ENCODE data around the gene RAC3. TPM values are rescaled to one million over a fixed set of nuclear protein-coding genes. Genes with fewer than 3 reads are reported as not detected.

The RAC3 gene
- total RNA-seq, 4 donors from 2014 or later: 2.6 to 11.1 (median 5.0) TPM

GRCh38 chr17:82016061-82016874 lies 15.2 kb upstream of the RAC3 start:
- Histone ChIP-seq H3K4me3 (no peak overlapping the region), H3K27ac (no peak overlapping the region), H3K36me3 (no peaks in the 10 kb centered on the region), H3K4me1 (peaks cover 4 to 19% (median 13%) of the 10 kb centered on the region in 4 donors), H3K9me3 (no peaks in the 10 kb centered on the region), H3K27me3 (no peaks in the 10 kb centered on the region)
- intact Hi-C loops (cut with DNase I; ENCODE audit: low total_unique reads) (no loop called here), in situ Hi-C loops (cut with MboI; ENCODE audit: low pct_ligation_motif_present in 1 of 4, low pct_unique_long_range_greater_than_20kb in 1 of 4, low sequenced_read_pairs in 3 of 4) (no loop called here)
- 89% methylated on average over 27 of the region's 28 CpGs; no CpG with 5 or more reads in 1 of the 2 donors for WGBS, 2 donors (ENCODE audit: low coverage in 1 of 2)
- no peak for DNase-seq
- TF ChIP-seq POLR2A (IDR thresholded peaks at IDR 0.05): no peak
- TF ChIP-seq POLR2AphosphoS5 (IDR thresholded peaks at IDR 0.05): no peak
- TF ChIP-seq CTCF (IDR thresholded peaks at IDR 0.05): no peak
- TF ChIP-seq EP300 (IDR thresholded peaks at IDR 0.05; ENCODE audit: low read depth): no peak

GRCh38 chr17:82016875-82017459 lies 14.5 kb upstream of the RAC3 start:
- in situ Hi-C loops (cut with MboI; ENCODE audit: low pct_ligation_motif_present in 1 of 4, low pct_unique_long_range_greater_than_20kb in 1 of 4, low sequenced_read_pairs in 3 of 4): no loop called here

GRCh38 chr17:82017612-82018151 lies 13.8 kb upstream of the RAC3 start:
- Histone ChIP-seq H3K36me3 (no peaks in the 10 kb centered on the region), H3K27ac (no peak overlapping the region), H3K4me3 (no peak overlapping the region), H3K27me3 (no peaks in the 10 kb centered on the region), H3K4me1 (peaks cover 13 to 28% (median 24%) of the 10 kb centered on the region in 4 donors), H3K9me3 (no peaks in the 10 kb centered on the region)
- in situ Hi-C loops (cut with MboI; ENCODE audit: low pct_ligation_motif_present in 1 of 4, low pct_unique_long_range_greater_than_20kb in 1 of 4, low sequenced_read_pairs in 3 of 4): no loop called here
- intact Hi-C loops (cut with DNase I; ENCODE audit: low total_unique reads): no loop called here
- no peak for DNase-seq
- WGBS, 2 donors (ENCODE audit: low coverage in 1 of 2): 73% methylated on average over 13 of the region's 13 CpGs; no CpG with 5 or more reads in 1 of the 2 donors
- TF ChIP-seq POLR2AphosphoS5 (IDR thresholded peaks at IDR 0.05): no peak
- no peak for TF ChIP-seq EP300 (IDR thresholded peaks at IDR 0.05; ENCODE audit: low read depth)
- no peak for TF ChIP-seq CTCF (IDR thresholded peaks at IDR 0.05)
- no peak for TF ChIP-seq POLR2A (IDR thresholded peaks at IDR 0.05)

More at GRCh38 chr17:82016875-82017459, 14.5 kb upstream of the RAC3 start:
- TF ChIP-seq POLR2A (IDR thresholded peaks at IDR 0.05) (no peak), POLR2AphosphoS5 (IDR thresholded peaks at IDR 0.05) (no peak), CTCF (IDR thresholded peaks at IDR 0.05) (no peak)
- H3K9me3 ChIP-seq: no peaks in the 10 kb centered on the region
- DNase-seq: no peak
- peaks cover 11 to 26% (median 20%) of the 10 kb centered on the region in 4 donors for H3K4me1 ChIP-seq
- intact Hi-C loops (cut with DNase I; ENCODE audit: low total_unique reads): no loop called here
- no peaks in the 10 kb centered on the region for H3K36me3 ChIP-seq
- 70 to 85% methylated on average over 2 to 24 of the region's 24 CpGs for WGBS, 2 donors (ENCODE audit: low coverage in 1 of 2)
- H3K27ac ChIP-seq: no peak overlapping the region
- H3K4me3 ChIP-seq: no peak overlapping the region
- no peaks in the 10 kb centered on the region for H3K27me3 ChIP-seq

Measured in transverse colon (tissue), 4 donors.